Upper lobe of left lung (tissue), 6 donors: ENCODE results near the gene CDT1. TPM values are rescaled to one million over a fixed set of nuclear protein-coding genes. Genes with fewer than 3 reads are reported as not detected.
A peak's percentile ranks its signal among the peaks of the same experiment; 100 is the strongest.
"Not testable (repeated sequence)": the region's sequence is repeated elsewhere in the genome, so short reads cannot be mapped to it uniquely, and the experiment has no call there.

Experiments used
- ATAC-seq, 2 donors: fragments of 200-7000 bp; cut with Tn5 transposase; one replicate each; pipeline ENCODE4 v1.9.1; 2022; ENCODE audit warnings: mild to moderate bottlenecking in 2 of 2, moderate library complexity in 2 of 2; ENCODE audit not compliant: low FRiP score in 2 of 2
- DNase-seq, 2 donors: peaks; one replicate each; pipeline ENCODE4 v3.0.0-alpha.2; 2019 to 2020
- H3K27ac ChIP-seq, 4 donors: fragments of 200-600 bp; sonication (generic); one replicate each; pipeline ENCODE4 v1.5.1; 2016 to 2019
- H3K27me3 ChIP-seq, 4 donors: fragments of 200-600 bp; sonication (generic); one replicate each; pipeline ENCODE4 v1.5.1; 2017 to 2019
- H3K36me3 ChIP-seq, 4 donors: fragments of 200-600 bp; sonication (generic); one replicate each; pipeline ENCODE4 v1.5.1; 2016 to 2019
- H3K4me1 ChIP-seq, 4 donors: fragments of 200-600 bp; sonication (generic); one replicate each; pipeline ENCODE4 v1.5.1; 2018 to 2019
- H3K4me3 ChIP-seq, 4 donors: fragments of 200-600 bp; sonication (generic); one replicate each; pipeline ENCODE4 v1.5.1; 2017 to 2019; ENCODE audit warnings: mild to moderate bottlenecking in 2 of 4, moderate library complexity in 1 of 4
- H3K9me3 ChIP-seq, 4 donors: fragments of 200-600 bp; sonication (generic); one replicate each; pipeline ENCODE4 v1.5.1; 2018 to 2019
- EP300 ChIP-seq, 4 donors: sonication (generic); formaldehyde crosslinking; IDR thresholded peaks; one replicate each; pipeline ENCODE4 v1.5.1; 2017; ENCODE audit warnings: antibody characterized with exemption in 4 of 4, control low read depth in 2 of 4
- POLR2A ChIP-seq, 4 donors: fragments of 450-650 bp; IDR thresholded peaks; one replicate each; pipeline ENCODE4 v1.5.1; 2016 to 2017; ENCODE audit warnings: antibody characterized with exemption in 4 of 4, mild to moderate bottlenecking in 2 of 4
- POLR2AphosphoS5 ChIP-seq, 2 donors: sonication (generic); formaldehyde crosslinking; IDR thresholded peaks; one replicate each; pipeline ENCODE4 v1.5.1; 2017; ENCODE audit warnings: antibody characterized with exemption in 2 of 2
- WGBS, 2 donors: methylation state at CpG; one replicate each; pipeline ENCODE4 v1.1.5; 2017 to 2018; 5-methylcytosine and 5-hydroxymethylcytosine counted together
- total RNA-seq, 6 donors: library from RNA; depleted of rRNA in 4 of 6; stranded (reverse); fragments of >200 nt in 4 of 6; gene quantifications; one replicate each; pipeline versions ENCODE4 v1.1.0 to v1.2.1, GENCODE V29; 2016 to 2021
- TF ChIP-seq, protein P1 (sequence below), 6 experiments: fragments of 450-650 bp in 4 of 6; fragments of 200-600 bp in 2 of 6; sonication (generic) in 2 of 6; IDR thresholded peaks; one replicate each; pipeline ENCODE4 v1.5.1; 2016 to 2019; ENCODE audit warnings: antibody characterized with exemption in 6 of 6
- donor health status: DM: no; HTN: no; CAD: no; lungs with moderate emphysema.
- donor health status: DM: no; HTN: yes; CAD: no; lungs with severe emphysema.

CDT1 gene
- total RNA-seq, 6 donors from 2014 or later: 2.3 to 4.7 (median 3.5) TPM; not detected in 1

DNA sequence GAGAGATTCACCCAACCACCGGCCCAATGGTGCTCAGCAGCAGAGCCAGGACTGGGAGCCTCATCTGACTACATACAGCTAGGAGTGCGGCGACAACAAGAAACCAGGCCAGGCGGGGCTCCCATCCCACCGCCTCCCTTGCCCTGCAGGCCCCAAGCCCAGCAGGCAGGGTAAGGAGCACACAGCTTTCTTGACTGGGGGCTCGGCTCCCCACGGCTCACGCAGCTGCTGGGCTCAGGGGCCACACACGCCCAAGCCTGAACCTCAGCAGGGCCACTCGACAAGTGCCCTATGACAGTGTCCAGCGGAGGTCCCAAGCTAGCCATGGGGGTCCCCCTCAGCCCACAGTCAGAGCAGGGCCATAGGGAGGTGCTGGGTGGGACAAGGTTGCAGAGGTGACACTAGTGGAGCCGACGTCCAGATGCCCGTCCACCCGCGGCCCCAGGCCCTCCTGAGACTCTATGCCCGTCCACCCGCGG lies 32.3 kb upstream of the CDT1 start:
- DNase-seq (peak in 1 of 2 donors; percentile 70), ATAC-seq (no peak)
- H3K27ac ChIP-seq: peak overlapping the region; percentile 76 to 86 (median 82)
- H3K36me3 ChIP-seq: peaks cover 0 to 3% (median 0%) of the 10 kb centered on the region in 4 donors
- WGBS, 2 donors: 56 to 80% methylated on average over 1 to 10 of the region's 19 CpGs
- no peak for TF ChIP-seq POLR2AphosphoS5 (IDR thresholded peaks at IDR 0.05)
- TF ChIP-seq, protein P1, sequence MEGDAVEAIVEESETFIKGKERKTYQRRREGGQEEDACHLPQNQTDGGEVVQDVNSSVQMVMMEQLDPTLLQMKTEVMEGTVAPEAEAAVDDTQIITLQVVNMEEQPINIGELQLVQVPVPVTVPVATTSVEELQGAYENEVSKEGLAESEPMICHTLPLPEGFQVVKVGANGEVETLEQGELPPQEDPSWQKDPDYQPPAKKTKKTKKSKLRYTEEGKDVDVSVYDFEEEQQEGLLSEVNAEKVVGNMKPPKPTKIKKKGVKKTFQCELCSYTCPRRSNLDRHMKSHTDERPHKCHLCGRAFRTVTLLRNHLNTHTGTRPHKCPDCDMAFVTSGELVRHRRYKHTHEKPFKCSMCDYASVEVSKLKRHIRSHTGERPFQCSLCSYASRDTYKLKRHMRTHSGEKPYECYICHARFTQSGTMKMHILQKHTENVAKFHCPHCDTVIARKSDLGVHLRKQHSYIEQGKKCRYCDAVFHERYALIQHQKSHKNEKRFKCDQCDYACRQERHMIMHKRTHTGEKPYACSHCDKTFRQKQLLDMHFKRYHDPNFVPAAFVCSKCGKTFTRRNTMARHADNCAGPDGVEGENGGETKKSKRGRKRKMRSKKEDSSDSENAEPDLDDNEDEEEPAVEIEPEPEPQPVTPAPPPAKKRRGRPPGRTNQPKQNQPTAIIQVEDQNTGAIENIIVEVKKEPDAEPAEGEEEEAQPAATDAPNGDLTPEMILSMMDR (IDR thresholded peaks at IDR 0.05): no peak
- TF ChIP-seq EP300 (IDR thresholded peaks at IDR 0.05): no peak
- no peak for TF ChIP-seq POLR2A (IDR thresholded peaks at IDR 0.05)
- H3K27me3 ChIP-seq: no peaks in the 10 kb centered on the region
- peaks cover 85 to 95% (median 86%) of the 10 kb centered on the region in 4 donors for H3K4me1 ChIP-seq
- H3K9me3 ChIP-seq: no peaks in the 10 kb centered on the region
- H3K4me3 ChIP-seq: peak overlapping the region in 3 of 4 donors; percentile 21 to 40 (median 34)

DNA sequence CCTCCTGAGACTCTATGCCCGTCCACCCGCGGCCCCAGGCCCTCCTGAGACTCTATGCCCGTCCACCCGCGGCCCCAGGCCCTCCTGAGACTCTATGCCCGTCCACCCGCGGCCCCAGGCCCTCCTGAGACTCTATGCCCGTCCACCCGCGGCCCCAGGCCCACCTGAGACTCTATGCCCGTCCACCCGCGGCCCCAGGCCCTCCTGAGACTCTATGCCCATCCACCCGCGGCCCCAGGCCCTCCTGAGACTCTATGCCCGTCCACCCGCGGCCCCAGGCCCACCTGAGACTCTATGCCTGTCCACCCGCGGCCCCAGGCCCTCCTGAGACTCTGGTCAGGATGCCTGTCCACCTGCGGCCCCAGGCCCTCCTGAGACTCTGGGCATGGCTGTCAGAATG lies 31.8 kb upstream of the CDT1 start:
- not testable (repeated sequence) for H3K4me3 ChIP-seq, H3K27me3 ChIP-seq, H3K9me3 ChIP-seq, H3K36me3 ChIP-seq, ATAC-seq
- Histone ChIP-seq H3K4me1 (peaks cover 82 to 95% (median 85%) of the 10 kb centered on the region in 4 donors), H3K27ac (peak overlapping the region in 3 of 4 donors; percentile 15 to 84 (median 79))
- peak in 1 of 2 donors; percentile 47 for DNase-seq
- WGBS, 2 donors: 90 to 96% methylated on average over 2 to 11 of the region's 23 CpGs

DNA sequence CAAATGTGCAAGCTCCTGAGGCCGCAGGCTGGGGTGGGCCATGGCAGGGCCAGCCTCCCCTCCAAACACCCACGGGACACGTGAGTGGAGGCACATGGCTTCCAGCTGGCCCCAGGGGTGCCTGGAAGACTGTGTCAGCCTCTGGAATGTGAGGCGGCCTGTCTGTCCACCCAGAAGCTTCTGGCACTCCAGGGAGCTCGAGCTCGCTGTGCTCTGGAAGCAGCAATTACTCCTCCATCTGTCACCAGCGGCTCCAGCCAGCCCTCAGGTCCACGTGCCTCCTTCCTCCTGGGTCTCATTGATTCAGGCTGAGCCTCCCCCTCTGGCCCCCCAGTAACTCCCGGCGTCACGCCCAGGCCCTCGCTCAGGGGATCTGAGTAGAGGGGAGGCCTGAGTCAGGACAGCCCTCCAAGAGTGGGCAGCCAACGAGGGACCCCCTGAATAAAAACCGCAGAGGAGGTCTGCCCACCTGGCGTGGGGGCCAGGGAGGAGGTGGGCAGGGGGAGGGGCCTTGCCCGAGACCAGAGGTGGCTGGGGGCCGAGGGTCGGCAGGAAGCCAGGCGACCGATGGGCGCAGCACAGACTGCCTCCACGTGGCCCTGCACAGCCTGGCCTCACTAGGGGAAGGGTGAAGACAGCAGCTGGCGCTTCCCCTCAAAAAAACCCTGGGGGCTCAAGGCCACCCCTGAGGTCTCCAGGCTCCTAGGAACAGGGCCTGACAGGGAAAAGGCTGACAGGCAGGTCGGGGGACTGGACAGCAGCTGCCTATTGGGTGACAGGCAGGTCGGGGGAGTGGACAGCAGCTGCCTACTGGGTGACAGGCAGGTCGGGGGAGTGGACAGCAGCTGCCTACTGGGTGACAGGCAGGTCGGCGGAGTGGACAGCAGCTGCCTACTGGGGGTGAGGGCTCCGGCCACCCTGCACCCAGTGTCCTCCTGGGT lies 30.4 kb upstream of the CDT1 start:
- 55 to 69% methylated on average over 19 to 27 of the region's 29 CpGs for WGBS, 2 donors
- H3K4me3 ChIP-seq: peak overlapping the region in 1 of 4 donors; percentile 20
- peaks cover 68 to 89% (median 76%) of the 10 kb centered on the region in 4 donors for H3K4me1 ChIP-seq
- peak overlapping the region; percentile 67 to 79 (median 72) for H3K27ac ChIP-seq
- H3K36me3 ChIP-seq: peaks cover 0 to 3% (median 0%) of the 10 kb centered on the region in 4 donors
- no peaks in the 10 kb centered on the region for H3K9me3 ChIP-seq
- peak in 1 of 2 donors; percentile 15 for ATAC-seq
- H3K27me3 ChIP-seq: no peaks in the 10 kb centered on the region
- peak in 1 of 4 donors; percentile 53 for TF ChIP-seq EP300 (IDR thresholded peaks at IDR 0.05)
- TF ChIP-seq POLR2A (IDR thresholded peaks at IDR 0.05): no peak
- TF ChIP-seq, protein P1 (IDR thresholded peaks at IDR 0.05): no peak
- TF ChIP-seq POLR2AphosphoS5 (IDR thresholded peaks at IDR 0.05): peak; percentile 76 to 80
- peak; percentile 45 to 88 for DNase-seq

- Histone ChIP-seq H3K4me1 (peaks cover 62 to 89% (median 74%) of the 10 kb centered on the region in 4 donors), H3K36me3 (peaks cover 0 to 3% (median 0%) of the 10 kb centered on the region in 4 donors), H3K27ac (peak overlapping the region; percentile 67 to 79 (median 72)), H3K4me3 (peak overlapping the region in 1 of 4 donors; percentile 20), H3K27me3 (no peaks in the 10 kb centered on the region), H3K9me3 (no peaks in the 10 kb centered on the region)
- TF ChIP-seq POLR2A (IDR thresholded peaks at IDR 0.05) (no peak), EP300 (IDR thresholded peaks at IDR 0.05) (peak in 1 of 4 donors; percentile 12), POLR2AphosphoS5 (IDR thresholded peaks at IDR 0.05) (peak; percentile 48 to 81)
- TF ChIP-seq, protein P1 (IDR thresholded peaks at IDR 0.05): no peak
- ATAC-seq (peak; percentile 15 to 59), DNase-seq (peak; percentile 81 to 89)
- WGBS, 2 donors: 38 to 50% methylated on average over 5 to 12 of the region's 12 CpGs
These were observed 29.7 kb upstream of the CDT1 start for GRCh38 chr16:88773812-88774291.
